ENCODE results near the gene EPB41L5.
"Not testable (repeated sequence)": the region's sequence is repeated elsewhere in the genome, so short reads cannot be mapped to it uniquely, and the experiment has no call there.

DNA sequence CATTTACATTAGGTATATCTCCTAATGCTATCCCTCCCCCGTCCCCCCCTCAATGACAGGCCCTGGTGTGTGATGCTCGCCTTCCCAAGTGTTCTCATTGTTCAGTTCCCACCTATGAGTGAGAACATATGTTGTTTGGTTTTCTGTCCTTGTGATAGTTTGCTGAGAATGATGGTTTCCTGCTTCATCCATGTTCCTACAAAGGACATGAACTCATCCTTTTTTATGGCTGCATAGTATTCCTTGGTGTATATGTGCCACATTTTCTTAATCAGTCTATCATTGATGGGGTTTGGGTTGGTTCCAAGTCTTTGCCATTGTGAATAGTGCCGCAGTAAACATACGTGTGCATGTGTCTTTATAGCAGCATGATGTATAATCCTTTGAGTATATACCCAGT lies 32.9 kb downstream of the EPB41L5 start:
- TF ChIP-seq, protein P1, sequence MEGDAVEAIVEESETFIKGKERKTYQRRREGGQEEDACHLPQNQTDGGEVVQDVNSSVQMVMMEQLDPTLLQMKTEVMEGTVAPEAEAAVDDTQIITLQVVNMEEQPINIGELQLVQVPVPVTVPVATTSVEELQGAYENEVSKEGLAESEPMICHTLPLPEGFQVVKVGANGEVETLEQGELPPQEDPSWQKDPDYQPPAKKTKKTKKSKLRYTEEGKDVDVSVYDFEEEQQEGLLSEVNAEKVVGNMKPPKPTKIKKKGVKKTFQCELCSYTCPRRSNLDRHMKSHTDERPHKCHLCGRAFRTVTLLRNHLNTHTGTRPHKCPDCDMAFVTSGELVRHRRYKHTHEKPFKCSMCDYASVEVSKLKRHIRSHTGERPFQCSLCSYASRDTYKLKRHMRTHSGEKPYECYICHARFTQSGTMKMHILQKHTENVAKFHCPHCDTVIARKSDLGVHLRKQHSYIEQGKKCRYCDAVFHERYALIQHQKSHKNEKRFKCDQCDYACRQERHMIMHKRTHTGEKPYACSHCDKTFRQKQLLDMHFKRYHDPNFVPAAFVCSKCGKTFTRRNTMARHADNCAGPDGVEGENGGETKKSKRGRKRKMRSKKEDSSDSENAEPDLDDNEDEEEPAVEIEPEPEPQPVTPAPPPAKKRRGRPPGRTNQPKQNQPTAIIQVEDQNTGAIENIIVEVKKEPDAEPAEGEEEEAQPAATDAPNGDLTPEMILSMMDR (conservative IDR thresholded peaks at IDR 0.05; ENCODE audit: low read length) = not testable (repeated sequence)
- not testable (repeated sequence) for TF ChIP-seq EZH2phosphoT487 (IDR thresholded peaks at IDR 0.05; ENCODE audit: borderline replicate concordance, low read depth, low read length)
